ENCODE results near the gene CCDC184.
"Not testable (repeated sequence)": the region's sequence is repeated elsewhere in the genome, so short reads cannot be mapped to it uniquely, and the experiment has no call there.

The CCDC184 gene

GRCh38 chr12:48203192-48203591 lies 19.7 kb downstream of the CCDC184 start, which contains the start of gene OR10AD1:
TSS of gene OR10AD1 (minus strand) at chr12:48203292. CDS start at chr12:48203292, 0 bp downstream.
- no peak for DNase-seq (ENCODE audit: low read depth)

- DNase-seq (ENCODE audit: low read depth) = not testable (repeated sequence)
These were observed 26.1 kb downstream of the CCDC184 start for GRCh38 chr12:48209495-48209894.

GRCh38 chr12:48216785-48217184 lies 33.3 kb downstream of the CCDC184 start:
- DNase-seq (ENCODE audit: low read depth) = no peak

- no peak for DNase-seq (ENCODE audit: low read depth)
These were observed 36.2 kb downstream of the CCDC184 start for GRCh38 chr12:48219631-48220030.

GRCh38 chr12:48220701-48221100 lies 37.3 kb downstream of the CCDC184 start:
- no peak for DNase-seq (ENCODE audit: low read depth)

- DNase-seq (ENCODE audit: low read depth) = no peak
These were observed 38.2 kb downstream of the CCDC184 start for GRCh38 chr12:48221645-48222044.

- not testable (repeated sequence) for DNase-seq (ENCODE audit: low read depth)
These were observed 41.1 kb downstream of the CCDC184 start for GRCh38 chr12:48224533-48224932.

GRCh38 chr12:48231169-48231958 lies 47.9 kb downstream of the CCDC184 start:
- DNase-seq (ENCODE audit: low read depth) = not testable (repeated sequence)
